Stimulated activated CD8-positive, alpha-beta memory T cell treated with anti-CD3 and anti-CD28 coated beads, Interleukin-12 subunit alpha, Interleukin-12 subunit beta, amount 100 ng/mL, for 4 hours (primary cell): ENCODE data around the gene TPCN1.
"Not testable (repeated sequence)": the region's sequence is repeated elsewhere in the genome, so short reads cannot be mapped to it uniquely, and the experiment has no call there.

Source experiments
- DNase-seq: peaks from one replicate; pipeline ENCODE4 v3.0.0-alpha.2; 2020; ENCODE audit warnings: low read depth

The TPCN1 gene

GRCh38 chr12:113196990-113197389 is 24.3 kb upstream of the TPCN1 start:
- DNase-seq: no peak

DNA sequence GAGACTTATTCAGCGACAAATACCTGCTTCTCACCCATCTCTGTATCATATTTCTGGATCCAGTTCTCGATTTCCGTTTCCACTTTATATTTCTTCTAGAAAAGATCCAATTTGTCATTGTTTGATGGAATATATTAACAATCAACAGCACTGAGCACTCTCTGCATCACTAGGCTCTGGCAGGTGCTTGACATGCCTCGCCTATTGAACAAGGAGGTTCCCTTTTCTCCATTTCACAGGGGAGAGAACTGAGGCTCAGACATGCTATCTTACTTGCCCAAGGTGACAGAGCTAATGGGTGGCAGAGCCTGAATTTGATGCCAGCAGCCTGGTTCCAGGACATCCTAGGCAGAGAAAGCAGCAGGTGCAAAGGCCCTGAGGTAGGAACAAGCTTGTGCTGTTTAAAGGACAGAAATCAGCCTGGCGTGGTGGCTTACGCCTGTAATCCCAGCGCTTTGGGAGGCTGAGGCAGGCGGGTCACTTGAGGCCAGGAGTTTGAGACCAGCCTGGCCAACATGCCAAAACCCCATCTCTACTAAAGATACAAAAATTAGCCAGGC is 23.7 kb upstream of the TPCN1 start:
- no peak for DNase-seq

- DNase-seq: no peak
Measured at GRCh38 chr12:113198296-113198695, 23.0 kb upstream of the TPCN1 start.

DNA sequence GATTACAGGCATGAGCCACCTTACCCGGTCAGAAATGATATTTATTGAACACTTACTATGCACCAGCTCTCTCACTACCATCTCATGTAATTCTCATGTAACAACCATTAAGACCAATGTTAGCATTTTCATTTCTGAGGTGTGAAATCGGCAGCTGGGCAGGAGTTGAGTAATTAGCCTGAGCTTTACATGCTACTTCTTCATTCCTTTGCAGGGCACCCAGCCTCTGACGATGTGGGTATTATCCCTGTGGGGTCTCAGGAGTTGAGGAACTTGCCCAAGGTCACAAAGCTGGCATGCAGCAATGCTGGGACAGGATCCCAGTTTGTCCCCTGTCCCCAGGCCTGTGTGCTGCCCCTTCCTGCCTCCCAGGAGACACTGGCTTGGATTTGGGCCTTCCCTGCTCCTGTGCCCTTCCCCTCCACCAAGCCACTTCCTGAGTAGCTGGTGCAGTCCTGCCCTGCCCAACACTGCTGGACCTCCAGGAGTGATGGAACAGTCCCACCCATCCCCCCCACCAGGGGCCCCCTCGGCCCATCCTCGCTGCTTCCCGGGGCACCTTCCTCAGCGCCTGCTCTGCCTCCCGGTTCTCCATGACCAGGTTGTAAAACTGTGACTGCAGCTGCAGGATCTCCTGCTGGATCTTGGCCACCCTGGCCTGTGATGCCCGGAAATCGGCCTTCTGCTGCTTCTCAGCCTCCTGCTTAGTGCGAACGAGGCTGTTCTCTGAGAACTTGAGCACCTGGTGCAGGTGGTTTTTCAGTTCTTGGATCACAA is 21.1 kb upstream of the TPCN1 start:
- DNase-seq: no peak

DNA sequence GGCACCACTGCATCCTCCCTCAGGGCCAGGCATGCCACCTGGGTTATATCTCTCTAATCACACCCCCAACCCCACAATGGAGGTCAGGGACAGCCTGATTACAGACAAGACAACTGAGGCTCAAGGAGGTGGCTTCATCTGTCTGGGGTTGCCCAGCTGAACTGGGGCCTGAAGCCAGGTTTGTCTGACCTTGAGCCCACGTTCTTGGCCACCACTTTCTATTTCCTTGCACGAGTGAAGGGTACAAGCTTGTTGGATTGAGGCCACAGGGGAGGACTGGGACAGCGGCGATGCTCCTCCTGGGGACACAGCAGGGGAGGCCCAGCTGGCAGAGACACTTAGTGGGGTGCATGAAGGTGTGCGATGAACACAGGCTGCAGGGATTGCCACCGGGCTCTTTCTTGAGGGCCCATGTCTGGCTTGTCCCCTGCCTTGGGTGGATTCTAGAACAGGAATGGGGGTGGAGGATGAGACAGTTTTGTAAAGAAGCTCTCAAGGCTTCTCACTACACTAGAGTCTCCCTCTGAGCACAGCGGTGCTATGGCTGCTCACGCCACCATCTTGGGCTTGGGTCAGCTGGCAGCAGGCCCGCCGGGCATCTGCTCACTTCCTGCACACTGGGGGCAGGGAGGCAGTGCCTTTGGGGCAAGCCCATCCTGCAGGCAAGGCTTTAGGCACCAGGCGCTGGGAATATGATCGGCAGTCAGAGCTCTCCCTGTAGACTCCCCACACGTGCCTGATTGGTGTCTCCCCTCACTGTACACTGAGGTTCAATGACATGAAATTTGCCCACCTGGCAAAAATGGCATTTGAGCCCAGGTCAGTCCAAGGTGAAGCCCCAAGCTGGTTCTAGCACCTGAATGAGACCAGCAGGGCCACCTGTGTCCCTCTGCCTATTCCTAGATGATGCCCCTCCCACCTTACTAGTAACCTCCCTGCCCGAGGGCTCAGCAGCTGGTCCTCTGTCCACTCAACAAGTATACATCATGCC is 19.8 kb upstream of the TPCN1 start:
- no peak for DNase-seq

- DNase-seq: no peak
Measured at GRCh38 chr12:113202300-113203075, 18.8 kb upstream of the TPCN1 start.

DNA sequence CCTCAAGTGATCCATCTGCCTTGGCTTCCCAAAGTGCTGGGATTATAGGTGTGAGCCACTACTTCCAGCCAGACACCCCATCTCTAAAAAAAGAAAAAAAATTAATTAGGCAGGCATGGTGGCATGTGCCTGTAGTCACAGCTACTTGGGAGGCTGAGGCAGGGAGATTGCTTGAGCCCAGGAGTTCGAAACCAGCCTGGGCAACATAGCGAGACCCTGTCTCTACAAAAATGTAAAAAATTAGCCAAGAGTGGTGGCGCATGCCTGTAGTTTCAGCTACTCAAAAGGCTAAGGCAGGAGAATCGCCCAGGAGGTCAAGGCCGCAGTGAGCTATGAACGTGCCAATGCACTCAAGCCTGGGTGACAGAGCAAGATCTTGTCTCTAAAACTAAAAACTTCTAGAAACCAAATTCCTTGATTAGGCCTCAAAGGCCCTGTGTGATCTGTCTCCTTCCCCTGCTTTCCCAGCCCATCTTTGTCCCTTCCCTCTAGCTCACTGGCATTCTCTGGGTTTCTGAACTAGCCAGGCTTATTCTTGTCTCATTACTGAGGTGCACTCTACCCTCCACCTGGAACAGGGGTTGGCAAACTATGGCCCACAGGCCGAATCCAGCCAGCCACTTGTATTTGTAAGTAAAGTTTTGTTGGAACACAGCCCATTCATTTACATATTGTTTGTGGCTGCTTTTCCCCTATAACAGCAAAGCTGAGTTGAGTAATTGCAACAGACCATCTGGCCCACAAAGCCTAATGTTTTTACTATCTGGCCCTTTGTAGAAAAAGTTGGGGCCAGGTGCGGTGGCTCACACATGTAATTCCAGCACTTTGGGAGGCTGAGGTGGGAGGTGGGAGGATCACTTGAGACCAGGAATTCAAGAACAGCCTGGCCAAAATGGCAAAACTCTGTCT is 17.2 kb upstream of the TPCN1 start:
- no peak for DNase-seq

- DNase-seq: no peak
Measured at GRCh38 chr12:113204804-113205203, 16.5 kb upstream of the TPCN1 start.

- not testable (repeated sequence) for DNase-seq
Measured at GRCh38 chr12:113206802-113207201, 14.5 kb upstream of the TPCN1 start.

- no peak for DNase-seq
Measured at GRCh38 chr12:113207613-113208040, 13.6 kb upstream of the TPCN1 start.

GRCh38 chr12:113208041-113208934 is 13.0 kb upstream of the TPCN1 start:
- peak; percentile 24 for DNase-seq

GRCh38 chr12:113211160-113211559 is 10.1 kb upstream of the TPCN1 start:
- DNase-seq: no peak

GRCh38 chr12:113214895-113215400 is 6.3 kb upstream of the TPCN1 start:
- DNase-seq: no peak

GRCh38 chr12:113216027-113216426 is 5.2 kb upstream of the TPCN1 start:
- DNase-seq: no peak

DNA sequence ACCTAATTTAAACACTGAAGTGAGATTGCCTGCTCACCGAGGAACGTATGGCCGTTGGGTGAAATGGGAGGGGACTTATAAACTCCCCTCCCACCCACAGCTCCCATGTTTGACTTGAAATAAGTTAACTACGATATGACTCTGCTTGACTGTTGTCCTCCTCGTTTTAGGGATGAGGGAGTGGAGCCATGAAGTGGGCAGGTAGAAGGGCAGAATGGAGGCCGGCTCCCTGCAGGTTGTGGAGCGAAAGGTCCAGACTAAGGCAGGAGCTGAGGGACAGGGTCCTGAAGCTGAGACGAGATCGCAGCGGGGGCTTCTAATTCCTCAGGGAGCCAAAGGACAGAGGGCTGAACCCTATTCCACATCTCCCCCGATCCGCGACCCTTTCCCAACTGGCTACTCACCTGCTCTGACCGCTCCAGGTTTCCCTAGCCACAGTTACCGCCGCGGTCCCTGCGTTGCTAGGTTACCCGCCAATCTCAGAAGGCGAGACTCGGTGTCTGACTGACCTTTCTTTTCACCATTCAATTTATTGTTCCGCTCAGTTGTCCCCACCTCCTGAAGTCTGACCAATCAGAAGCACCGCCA is 577 bp upstream of the TPCN1 start:
- DNase-seq: no peak

DNA sequence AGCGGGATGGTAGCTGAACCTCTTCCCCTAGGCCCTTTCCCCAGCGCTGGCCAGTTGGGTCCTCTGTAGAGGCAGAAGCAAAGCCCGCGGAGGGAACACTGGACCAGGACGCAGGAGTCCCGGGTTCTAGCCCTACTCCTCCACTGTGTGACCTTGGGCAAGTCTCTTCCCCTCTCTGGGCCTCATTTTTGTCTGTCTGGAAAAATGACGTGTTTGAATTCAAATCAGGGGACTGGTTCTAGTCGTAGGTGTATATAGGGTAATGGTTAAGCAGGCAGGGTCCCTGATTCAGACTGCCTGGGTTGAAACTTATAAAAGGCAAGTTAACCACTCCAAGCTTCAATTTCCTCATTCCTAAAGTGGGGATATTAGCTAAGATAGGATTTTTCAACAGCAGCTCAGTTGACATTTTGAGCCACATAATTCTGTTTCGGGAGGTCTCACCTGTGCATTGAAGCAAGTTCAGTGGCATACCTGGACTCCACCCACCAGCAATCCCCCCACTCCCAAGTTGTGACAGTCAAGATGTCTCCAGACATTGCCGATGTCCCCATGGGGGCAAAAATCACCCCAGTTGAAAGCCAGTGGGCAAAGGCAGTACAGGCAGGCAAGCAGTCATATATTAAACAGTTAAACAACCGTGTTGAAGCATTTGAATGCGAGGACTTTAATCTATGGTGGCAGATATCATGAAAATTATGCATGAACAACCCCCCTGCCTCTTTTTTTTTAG is 899 bp downstream of the TPCN1 start:
- DNase-seq: no peak

- DNase-seq: no peak
Measured at GRCh38 chr12:113222730-113223531, 1.7 kb downstream of the TPCN1 start.

DNA sequence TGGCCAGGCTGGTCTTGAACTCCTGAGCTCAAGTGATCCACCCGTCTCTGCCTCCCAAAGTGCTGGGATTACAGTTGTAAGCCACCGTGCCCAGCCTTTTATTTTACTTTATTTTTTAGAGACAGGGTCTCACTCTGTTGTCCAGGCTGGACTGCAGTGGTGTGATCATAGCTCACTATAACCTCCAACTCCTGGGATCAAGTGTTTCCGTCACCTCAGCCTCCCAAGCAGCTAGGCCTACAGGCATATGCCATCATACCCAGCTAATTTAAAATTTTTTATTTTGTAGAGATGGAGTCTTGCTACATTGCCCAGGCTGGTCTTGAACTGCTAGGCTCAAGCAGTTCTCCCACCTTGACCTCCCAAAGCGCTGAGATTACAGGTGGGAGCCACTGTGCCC is 3.7 kb downstream of the TPCN1 start:
- no peak for DNase-seq
